Stimulated activated CD8-positive, alpha-beta memory T cell treated with anti-CD3 and anti-CD28 coated beads, Interleukin-7, amount 100 ng/mL, for 24 hours (primary cell): ENCODE data around the gene CTNS.
A peak's percentile ranks its signal among the peaks of the same experiment; 100 is the strongest.

ENCODE experiments used
- DNase-seq: peaks from one replicate; pipeline ENCODE4 v3.0.0-alpha.2; 2020; ENCODE audit warnings: low read depth

The CTNS gene

DNA sequence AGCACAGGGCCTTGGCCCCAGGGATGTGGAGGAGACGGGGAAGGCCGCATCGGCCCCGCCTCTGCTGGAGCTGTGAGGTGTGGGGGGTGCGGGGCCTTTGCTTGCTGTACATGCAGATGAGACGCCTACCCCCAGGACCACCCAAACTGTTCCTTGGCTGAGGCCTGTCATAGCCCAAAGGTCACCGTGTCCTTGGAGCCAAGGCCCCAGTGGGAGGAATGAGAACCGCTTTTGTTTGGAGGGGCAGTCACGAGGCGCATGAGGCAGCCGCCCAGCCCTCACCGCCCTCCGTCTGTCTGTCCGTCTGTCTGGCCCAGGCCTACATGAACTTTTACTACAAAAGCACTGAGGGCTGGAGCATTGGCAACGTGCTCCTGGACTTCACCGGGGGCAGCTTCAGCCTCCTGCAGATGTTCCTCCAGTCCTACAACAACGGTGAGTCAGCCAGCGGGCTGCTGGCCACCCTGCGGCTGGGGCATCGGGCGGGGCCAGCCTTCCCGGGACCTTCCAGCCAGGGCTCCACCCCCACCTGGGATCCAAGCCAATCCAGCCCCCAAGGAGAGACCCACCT, 23.1 kb downstream of the CTNS start:
- no peak for DNase-seq

DNA sequence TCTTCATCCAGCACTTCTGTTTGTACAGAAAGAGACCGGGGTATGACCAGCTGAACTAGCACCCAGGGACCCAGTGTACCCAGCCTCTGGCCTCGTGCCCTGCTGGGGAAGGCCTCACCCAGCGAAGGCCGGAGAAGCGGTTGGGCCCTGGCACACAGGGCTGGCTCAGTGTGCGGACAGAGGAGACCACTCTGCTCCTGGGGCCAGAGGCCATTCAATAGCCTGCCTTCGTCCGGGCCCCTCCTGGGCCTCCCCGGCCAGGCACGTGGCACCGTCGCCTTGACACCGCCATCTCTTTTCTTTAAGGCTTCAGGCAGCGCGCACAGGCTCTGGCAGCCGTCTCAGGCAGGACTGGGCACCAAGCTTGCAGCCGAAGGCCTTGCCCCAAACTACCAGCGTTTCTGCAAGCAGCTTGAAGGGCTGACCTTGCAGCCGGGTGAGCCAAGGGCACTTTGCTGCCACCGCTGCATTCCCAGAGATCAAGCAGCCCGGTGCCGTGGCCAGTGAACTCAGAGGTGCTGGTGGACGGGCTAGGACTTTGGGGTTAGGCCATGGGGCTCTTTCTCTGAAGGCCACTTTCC, 23.8 kb downstream of the CTNS start:
- no peak for DNase-seq

DNA sequence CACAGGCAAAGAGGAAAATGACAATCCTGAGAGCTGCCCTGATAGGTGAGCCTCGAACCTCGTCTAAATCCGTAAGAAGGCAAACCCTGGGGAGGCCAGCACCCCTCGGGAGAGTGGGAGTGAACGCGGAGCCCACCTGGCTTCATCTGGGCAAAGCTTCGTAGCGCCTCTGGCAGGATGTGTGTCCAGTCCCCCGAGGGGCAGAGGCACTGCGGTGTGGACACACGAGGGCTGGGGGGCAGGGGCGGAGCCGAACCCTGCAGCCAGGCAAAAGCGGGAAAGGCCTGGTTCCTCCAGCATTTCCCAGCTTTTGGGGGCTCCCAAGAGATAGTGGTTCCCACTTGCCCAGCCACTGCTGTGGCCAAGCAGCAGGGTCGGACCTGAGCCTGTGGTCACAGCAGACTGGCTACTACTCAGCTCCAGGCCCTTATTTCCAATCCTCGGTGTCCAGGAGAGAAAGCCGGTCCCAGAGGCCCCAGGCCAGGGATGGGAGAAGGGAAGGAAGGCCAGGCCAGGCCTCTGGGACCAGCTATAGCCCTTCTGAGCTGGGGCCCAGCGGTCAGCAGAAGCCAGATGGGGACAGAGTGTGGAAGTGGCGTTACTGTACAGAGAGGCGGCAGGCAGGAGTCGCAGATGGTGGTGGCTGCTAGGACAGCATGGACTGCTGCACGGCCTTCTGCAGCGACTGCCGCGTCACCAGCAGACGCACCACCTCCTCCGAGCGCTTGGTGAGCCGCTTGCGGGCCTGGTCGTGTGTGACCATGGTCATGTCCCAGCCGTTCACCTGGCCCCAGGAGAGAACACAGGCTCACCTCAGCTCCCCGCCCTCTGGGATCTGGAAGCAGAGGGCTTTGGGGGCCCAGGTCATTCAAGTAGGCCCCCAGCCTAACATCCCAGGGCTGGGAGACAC, 26.8 kb downstream of the CTNS start:
- DNase-seq: no peak

DNA sequence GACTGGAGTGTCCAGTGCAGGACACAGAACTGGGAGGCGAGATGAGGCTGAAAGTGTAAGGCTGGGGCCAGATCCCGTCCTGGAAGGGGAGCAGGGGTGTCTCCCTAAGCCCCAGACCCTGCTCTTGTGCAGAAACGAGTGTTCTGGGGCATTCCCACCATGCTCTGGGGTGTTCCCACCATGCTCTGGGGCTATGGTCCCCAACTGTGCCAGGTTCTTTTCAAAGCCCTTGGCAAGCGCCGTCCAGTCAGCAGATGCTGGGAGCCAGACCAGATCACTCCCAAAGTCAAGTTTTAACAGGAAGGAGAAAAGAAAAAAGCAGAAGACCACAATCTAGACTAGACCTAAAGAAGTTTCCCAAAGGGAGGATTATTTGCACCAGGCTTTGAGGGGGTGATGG, 29.3 kb downstream of the CTNS start:
- DNase-seq: no peak

DNA sequence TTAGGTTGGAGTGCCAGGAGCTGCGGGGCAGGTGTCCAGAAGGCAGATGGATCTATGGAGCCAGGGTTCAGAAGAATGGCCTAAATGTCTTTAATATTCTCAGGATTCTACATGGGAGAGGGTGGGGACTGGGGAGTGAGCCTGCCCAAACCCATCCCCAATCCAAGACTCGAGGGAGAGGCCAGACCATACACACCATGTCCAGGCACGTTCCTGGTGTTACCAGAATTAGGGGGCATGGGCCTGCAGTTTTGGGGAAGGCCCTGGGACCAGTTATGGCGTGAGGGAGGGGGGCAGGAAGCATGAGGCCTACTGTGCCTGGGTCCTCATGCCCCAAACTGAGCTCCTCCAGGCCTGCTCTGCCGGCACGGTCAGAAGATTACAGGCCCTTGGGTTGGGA, 30.0 kb downstream of the CTNS start:
- DNase-seq: no peak

DNA sequence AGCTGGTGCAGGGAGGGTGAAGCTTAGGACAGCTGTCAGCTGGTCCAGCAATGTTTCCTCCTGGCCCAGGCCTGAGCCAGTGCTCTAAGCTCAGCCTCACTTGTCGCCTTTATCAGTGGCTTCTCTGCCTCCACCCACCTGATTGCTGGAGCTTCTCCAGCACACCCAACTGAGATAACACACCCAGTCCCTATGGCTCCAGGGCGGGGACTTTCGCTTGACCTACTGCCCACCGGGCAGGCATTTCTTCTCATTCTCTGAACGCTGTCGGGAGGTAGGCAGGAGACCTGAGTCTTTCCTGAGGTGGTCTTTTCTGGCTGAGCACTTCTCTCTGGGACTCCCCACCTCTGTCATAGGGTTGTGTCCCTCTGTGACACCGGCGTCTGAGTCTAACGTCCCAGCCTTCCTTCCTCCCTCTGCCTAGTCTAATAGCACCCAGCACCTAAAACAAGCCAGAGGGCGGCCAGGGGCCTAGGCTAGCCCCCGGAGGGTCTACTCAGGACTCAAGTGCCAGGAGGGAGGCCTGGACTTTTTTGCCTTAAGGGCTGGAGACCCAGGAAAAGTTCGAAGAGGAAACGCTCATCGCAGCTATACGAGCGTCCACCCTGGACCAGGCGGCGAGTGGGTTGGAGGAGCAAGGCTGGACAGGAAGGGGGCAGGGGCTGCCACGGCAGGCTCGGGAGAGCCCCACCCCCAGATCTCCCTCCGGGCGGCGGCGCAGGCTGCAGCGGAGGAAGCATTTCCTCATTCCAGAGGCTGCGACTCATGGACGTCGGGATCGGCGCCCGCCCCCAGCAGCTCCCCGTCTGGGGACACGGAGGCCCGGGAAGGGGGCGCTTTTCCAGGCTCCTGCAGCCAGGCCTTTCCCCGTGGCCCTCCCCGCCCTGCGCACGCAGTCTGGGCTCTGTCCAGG, 31.1 kb downstream of the CTNS start:
- DNase-seq: no peak

DNA sequence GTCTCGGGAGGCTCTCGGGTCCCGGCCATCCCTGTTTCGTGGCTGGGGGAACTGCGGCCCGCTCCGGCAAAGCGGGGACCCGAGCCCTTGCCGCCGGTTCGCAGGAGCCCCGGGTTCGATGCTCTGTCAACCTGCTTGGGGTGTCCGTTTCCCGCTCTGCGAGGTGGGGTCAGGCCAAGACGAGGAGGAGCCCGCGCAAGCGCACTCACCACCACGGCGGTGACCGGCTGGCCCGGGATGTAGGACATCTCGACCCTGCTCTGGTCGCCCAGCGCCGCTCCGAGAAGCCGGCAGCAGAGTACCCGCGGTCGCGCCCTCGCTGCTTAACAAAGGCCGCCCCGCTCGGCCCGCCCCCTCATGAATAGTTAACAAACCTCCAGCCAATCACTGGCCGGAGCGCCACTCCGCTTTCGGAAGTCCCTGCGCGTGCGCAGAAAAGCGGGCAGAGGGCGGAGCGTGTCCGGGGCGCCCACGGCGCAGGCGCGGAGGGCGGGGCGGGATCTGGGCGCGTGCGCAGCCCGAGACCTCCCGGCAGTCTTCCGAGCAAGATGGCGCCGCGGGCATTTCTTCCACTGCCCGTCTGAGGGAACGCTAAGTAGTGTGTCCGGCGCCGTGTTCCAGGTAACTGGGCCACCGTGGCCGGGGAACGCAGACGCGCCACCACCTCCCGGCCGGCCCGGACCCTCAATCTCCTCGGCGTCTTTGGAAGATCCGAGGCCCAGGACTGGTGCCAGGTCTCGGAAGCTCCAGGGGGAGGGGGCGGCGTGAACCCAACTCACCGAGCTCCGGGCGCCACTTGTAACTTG, 31.9 kb downstream of the CTNS start, which contains the start of the genes EMC6 and TAX1BP3:
Gene EMC6 (plus strand): TSS at position 534 of the 806 bp plus-strand sequence. CDS start 335 bp downstream, outside the sequence.
Gene TAX1BP3 (minus strand): TSS at position 300 of the 806 bp plus-strand sequence. CDS start 52 bp downstream, at position 248.
- peak; percentile 96 for DNase-seq

DNA sequence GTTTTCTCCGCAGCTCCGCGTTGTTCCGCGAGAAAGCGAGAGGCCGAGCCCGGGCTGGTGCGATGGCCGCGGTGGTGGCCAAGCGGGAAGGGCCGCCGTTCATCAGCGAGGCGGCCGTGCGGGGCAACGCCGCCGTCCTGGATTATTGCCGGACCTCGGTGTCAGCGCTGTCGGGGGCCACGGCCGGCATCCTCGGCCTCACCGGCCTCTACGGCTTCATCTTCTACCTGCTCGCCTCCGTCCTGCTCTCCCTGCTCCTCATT, 32.5 kb downstream of the CTNS start:
- no peak for DNase-seq

DNA sequence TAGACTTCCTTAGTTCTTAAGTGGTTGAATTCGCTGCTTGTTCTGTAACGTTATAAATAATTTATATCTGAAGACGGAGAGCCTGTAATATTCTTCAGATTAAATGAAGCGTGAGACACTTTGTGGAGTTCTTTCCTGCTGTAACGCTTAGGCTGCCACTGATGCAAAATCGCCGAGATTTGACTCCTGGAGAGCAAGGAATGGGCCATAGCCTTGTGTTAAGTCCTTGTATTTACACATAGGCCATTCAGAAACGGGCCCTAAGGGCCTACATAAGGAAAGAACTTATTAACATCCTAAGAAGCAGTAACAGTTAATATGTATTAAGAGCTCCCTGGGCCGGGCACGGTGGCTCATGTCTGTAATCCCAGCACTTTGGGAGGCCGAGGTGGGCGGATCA, 33.0 kb downstream of the CTNS start:
- DNase-seq: no peak

DNA sequence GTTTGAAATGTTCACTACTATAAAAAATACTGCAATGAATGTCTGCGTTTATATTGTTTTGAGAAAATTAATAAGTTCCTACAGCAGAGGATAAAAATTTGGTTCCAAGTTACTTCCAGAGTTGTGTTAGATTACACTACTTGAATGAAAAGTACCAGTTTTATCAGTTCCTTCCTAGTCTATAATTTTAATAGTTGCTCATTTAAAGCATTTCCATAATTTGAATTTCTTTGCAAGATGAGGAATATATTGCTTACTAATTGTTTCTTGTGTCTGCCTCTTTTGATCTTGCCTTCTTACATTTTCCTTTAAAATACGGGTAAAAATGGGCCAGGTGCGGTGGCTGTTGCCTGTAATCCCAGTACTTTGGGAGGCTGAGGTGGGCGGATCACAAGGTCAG, 36.0 kb downstream of the CTNS start:
- no peak for DNase-seq

DNA sequence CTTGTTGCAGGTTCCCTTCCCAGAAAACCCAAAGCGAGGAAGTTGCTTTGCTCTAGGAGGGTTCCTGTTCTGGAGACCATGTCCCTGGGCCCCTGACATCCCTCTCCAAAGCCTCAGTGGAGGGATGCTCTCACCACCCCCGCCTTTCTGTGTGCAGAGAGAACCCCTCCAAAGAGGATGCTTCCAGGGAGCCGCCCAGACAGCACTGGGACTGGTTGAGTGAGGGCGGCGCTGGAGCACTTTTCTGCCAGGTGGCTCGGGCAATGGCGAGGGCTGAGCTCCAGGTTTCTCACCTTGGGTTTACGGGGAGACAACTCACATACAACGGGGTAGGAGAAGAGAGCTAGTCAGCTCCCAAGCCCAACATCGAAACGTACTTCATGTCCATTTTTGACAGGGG, 39.3 kb downstream of the CTNS start:
- no peak for DNase-seq

DNA sequence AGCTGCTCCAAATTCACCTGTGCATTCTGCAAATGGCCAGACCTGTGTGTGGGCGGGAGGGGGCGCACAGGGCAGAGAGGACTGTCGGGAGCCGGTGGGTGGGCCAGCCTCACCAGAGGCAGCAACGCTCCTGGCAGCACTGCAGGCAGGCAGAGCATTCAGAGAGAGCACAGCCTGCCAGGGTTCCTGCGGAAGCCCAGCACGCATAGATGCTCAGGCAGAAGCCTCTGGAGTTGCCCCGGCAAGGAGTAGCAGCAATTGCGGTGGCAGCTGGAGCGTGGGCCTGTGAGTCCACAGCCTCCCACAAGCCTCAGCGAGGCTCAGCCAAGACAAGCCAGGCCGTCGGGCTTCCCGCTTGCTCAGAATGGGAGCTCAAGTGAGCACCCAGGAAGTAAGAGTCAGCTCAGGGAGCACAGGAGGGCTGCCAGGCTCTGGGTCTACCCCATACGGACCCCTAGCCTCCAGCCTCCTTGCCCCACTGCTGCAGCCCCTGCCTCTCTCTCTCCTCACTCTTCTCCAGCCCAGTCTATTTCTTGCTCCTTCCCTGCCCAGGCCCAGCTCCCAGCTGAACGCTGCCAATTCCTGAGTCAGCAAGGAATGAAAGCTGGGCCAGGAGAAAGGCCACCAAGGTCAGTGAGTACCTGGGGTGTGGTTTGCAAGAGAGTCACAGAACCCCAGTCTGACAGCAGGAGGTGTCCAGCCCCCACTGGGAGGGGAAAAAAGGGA, 41.7 kb downstream of the CTNS start:
- no peak for DNase-seq

DNA sequence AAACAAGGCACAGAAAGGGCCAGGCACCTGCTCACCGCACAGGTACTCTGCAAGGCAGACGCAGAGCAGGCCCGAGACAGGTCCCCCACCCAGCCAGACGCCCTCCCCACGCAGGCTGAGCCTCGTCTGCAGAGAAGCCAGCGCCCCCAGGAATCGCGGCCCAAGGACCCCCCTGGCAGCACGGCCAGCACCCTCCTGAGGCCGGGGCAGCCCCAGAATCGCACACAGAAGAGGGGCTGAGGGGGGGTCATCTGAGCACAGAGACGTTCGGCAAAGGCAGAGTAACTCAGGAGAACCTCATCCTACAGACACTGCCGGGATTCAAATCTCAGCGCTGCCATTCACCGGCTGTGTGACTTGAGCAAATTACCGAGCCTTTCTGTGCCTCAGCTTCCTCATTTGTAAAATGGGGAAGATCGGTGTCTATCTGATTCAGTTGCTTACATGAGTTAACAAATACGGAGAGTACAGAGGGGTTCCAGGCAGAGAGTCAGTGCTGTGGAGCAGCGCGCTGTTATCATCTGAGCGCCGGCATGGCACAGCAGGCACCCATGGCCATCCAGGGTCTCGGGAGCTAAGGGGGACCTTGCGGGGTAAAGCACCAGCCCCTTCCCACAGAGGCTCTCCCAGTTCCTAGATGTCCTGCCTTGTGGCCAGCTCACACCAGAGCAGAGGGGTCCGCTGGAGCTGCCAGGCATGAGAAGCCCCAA, 42.4 kb downstream of the CTNS start:
- no peak for DNase-seq

DNA sequence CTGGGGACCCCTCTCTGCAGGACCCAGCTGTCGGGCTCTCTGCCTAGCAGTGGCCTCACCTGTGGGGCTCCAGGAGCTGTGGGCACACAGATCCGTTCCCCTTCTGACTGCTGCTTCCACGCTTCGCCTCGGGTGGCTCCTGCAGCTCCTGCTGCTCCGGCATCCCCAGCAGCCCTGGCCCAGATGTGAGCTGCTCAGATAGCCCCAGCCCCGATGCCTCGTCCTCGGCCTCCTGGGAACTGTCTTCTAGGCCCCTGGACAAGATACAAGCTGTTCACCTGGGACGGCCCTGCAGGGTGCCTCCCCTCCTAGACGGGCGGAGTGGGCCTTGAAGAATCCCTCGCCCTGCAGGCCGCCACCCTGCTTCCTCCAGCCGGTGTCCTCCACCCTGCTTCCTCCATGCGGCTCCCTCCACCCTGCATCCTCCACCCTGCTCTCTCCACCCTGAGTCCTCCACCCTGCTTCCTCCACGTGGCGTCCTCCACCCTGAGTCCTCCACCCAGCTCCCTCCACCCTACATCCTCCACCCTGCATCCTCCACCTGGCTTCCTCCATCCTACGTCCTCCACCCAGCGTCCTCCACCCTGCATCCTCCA, 43.1 kb downstream of the CTNS start:
- no peak for DNase-seq

DNA sequence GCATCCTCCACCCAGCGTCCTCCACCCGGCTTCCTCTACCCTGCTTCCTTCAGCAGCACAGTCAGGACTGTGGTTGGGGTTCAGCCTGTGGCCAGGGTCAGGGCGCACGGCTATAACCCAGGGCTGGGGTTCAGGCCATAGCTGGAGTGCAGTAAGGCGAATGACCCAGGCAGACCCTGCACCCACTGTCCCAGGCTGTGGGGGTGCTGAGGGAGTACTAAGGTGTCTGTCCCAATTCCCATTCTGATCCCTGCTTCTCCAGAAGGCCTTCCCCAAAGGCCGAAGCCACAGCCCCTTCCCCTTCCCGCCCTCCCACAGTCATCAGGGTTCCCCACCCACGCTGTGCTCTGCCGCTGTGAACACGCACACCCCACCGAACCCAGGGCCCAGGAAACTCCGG, 44.5 kb downstream of the CTNS start:
- DNase-seq: no peak

DNA sequence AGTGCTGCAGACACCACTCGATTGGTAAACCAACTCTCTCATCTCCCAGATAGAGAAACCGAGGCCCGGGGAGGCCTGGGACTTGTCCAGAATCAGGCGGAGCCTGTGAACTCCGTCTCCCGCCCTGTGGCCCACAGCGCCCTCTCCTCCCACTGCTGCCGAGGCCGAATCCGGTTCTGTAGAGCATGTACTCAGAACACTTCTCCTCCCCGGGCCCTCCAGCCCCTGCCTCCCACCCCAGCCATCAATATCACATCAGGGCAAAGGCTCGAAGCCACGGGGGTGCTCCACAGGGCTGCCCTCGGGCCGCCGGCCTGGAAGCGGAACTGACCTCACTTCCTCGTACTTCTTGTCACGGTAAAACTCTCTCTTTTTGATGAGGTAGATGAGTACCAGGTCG, 45.0 kb downstream of the CTNS start:
- DNase-seq: no peak

DNA sequence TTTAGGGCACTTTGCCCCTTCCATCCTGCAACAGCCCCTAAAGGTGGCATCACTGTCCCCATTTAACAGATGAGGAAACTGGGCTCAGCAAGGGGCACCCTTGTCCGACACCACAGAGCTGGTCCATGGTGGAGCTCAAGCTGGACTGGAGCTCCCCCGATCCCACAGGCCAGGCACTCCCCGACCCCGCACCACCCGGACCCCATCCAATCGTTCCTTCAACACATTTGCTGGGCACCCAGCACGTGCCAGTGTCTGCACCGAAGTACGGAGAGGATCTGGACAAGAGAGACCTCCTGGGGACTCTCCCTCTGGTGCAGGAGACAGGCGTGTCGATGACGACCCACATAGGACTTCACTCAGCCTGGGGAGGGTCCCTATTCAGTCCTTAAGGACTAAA, 45.5 kb downstream of the CTNS start:
- no peak for DNase-seq

DNA sequence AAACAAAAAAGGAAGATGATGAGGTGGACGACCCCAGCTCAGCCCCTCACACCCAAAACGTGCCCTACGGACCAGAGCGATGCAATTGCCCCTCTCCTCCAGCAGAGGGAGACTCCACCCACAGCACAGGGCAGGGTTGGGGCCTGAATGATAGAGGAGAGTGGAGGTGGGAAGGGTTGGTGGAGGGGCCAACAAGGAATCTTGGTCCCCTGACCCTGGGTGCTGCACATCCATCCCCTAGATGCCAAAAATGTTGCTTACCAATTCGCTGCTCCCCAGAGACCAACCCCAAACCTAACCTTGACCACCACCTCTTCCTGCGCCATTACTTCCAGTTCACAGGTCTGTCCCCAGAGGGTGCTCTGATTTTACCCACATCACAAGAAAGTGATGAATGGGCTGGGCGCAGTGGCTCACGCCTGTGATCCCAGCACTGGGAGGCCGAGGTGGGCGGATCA, 46.5 kb downstream of the CTNS start:
- no peak for DNase-seq

DNA sequence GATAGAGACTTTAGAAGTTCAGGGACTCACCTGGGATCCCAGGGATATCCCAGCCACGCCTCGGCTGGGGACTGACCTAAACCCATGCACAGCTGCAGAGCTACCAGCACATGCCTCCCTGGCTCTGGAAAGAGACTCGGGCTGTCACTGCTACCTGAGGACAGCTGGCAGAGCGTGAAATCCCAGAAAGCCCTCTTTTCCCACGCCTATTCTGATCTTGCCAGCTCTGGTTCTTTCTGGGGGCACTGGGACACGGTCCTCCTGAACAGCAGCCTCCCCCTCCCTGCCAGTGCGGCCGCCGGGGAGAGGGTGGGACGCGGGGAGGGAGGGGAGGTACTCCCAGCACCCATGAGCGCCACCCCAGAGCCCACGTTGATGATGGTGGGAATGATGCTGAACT, 48.6 kb downstream of the CTNS start:
- no peak for DNase-seq
